Mucosa of descending colon (tissue), 3 donors: ENCODE measurements around the gene MIEF1. TPM values are rescaled to one million over a fixed set of nuclear protein-coding genes. Genes with fewer than 3 reads are reported as not detected.

ENCODE experiments used
- ATAC-seq: fragments of 200-7000 bp; cut with Tn5 transposase; one replicate; pipeline ENCODE4 v1.9.1; 2020; ENCODE audit warnings: mild to moderate bottlenecking, moderate library complexity
- DNase-seq, 3 donors: peaks; one replicate each; pipeline ENCODE4 v3.0.0-alpha.2; 2020
- H3K36me3 ChIP-seq: fragments of 200-600 bp; one replicate; pipeline ENCODE4 v1.8.0; 2021; ENCODE audit warnings: low read depth, mild to moderate bottlenecking
- H3K4me1 ChIP-seq: fragments of 200-600 bp; one replicate; pipeline ENCODE4 v1.8.0; 2021; ENCODE audit warnings: low read depth, mild to moderate bottlenecking
- H3K4me3 ChIP-seq: fragments of 200-600 bp; one replicate; pipeline ENCODE4 v1.8.0; 2021; ENCODE audit warnings: mild to moderate bottlenecking
- H3K9me3 ChIP-seq: fragments of 200-600 bp; one replicate; pipeline ENCODE4 v1.8.0; 2021; ENCODE audit warnings: mild to moderate bottlenecking
- intact Hi-C, 2 donors: fragments of 100-400 bp; cut with DNase I in 1 of 2; cut with micrococcal nuclease in 1 of 2; formaldehyde crosslinking; loops; one replicate each; pipeline versions ENCODE4 v1.11.0 to v1.11.1; 2022; cut with DNase I, micrococcal nuclease
- total RNA-seq, 3 donors: library from RNA; stranded (reverse); fragmentation: NEBNext Ultra II Directional in 2 of 3; extraction: Animal tissue kit (Norgen Biotek cat#: 25700) in 2 of 3; gene quantifications; one replicate each; pipeline versions ENCODE4 v1.2.1 to v1.2.4, GENCODE V29; 2021 to 2023
- TF ChIP-seq, protein P1 (sequence below): fragments of 200-600 bp; IDR thresholded peaks from one replicate; pipeline ENCODE4 v1.8.0; 2022; ENCODE audit warnings: antibody characterized with exemption, mild to moderate bottlenecking
- donor health status: DM: no; HTN: no; CAD: no; lungs with moderate emphysema.
- donor health status: DM: no; HTN: no; CAD: no.
- donor health status: DM: no; HTN: yes; CAD: no.

Gene MIEF1
- total RNA-seq, 3 donors from 2014 or later, result 29.8 to 38.4 (median 34.0) TPM

DNA sequence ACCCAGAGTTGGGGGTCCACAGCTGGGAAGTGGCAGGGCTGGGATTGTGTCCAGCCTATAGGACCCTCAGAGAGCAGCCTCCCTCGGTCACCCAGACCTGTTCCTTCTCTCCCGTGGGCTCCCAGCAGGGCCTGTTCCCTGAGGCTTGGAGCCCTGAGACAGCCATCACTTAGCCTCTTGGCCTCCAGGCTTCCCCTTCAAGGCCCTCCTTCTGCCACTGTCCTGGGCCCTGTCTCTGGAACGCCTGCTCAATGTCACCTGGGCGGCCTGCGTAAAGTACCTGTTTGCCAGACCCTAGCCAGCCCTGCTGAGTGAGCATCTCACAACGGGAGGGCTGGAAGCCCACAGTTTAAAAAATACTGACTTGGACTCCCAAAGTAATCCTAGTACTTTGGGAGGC lies 38.8 kb upstream of the MIEF1 start:
- Histone ChIP-seq H3K4me3 (no peak overlapping the region), H3K36me3 (no peaks in the 10 kb centered on the region), H3K9me3 (no peaks in the 10 kb centered on the region), H3K4me1 (no peaks in the 10 kb centered on the region)
- ATAC-seq, result no peak
- intact Hi-C loops, result no loop called here
- no peak for DNase-seq
- TF ChIP-seq, protein P1, sequence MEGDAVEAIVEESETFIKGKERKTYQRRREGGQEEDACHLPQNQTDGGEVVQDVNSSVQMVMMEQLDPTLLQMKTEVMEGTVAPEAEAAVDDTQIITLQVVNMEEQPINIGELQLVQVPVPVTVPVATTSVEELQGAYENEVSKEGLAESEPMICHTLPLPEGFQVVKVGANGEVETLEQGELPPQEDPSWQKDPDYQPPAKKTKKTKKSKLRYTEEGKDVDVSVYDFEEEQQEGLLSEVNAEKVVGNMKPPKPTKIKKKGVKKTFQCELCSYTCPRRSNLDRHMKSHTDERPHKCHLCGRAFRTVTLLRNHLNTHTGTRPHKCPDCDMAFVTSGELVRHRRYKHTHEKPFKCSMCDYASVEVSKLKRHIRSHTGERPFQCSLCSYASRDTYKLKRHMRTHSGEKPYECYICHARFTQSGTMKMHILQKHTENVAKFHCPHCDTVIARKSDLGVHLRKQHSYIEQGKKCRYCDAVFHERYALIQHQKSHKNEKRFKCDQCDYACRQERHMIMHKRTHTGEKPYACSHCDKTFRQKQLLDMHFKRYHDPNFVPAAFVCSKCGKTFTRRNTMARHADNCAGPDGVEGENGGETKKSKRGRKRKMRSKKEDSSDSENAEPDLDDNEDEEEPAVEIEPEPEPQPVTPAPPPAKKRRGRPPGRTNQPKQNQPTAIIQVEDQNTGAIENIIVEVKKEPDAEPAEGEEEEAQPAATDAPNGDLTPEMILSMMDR, result no peak

DNA sequence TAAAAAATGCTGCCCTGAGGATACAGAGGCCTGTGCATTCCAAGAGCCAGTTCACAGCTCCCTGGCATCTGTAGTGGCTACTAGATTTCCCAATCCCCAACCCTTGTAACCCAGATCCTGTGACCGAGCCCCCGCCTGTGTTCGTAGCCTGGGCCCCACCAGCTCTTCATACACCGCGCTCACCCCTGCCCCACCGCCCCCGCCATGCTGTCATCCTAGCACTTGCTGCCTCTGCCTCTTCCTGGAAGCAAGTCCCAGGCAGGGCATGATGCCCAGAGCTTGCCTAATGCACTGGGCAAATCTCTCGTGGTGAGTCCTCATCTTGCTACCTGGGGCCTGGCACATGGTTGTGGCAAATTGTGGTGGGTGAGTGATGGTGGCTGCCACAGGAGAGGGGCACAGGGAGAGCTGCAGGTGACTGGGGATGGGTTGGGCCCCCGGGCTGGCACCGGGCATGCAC lies 38.1 kb upstream of the MIEF1 start:
- TF ChIP-seq, protein P1, result no peak
- ATAC-seq (no peak), DNase-seq (no peak)

DNA sequence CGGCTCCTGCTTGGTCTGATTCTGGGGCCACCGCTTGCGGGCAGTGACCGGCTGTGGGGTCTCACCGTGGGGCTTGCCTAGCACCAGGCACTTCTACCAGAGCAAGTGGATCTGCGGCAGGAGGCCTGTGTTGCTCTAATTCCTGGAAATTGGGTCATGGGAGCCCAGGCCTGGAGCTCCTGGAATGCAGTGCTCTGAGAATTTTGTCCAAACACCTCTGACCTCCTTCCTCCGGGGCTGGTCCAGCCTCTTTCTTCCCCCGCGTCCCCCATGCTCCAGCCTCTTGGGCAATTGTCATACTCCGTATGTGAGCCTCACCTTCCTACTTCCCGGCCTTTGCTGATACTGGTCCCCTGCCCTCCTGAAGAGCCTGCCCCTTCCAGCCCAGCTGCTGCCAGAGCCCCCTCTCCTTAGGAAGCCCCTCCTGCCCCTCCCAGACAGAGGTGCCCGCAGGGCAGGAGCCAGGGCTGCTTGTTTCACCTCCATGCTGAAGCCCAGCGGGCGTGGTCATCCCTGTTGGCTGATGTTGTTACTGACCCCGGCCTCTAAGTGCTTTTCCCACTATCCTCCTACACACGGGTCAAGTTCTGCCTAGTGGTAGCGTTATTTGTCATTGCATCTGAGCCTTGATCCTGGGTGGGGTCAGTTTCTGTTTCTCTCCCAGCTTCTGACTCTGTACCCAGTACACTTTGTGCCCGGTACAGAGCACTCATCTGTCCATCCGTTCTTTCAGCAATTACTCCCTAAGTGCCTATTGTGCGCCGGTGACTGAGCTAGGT lies 35.7 kb upstream of the MIEF1 start:
- Histone ChIP-seq H3K9me3 (no peaks in the 10 kb centered on the region), H3K4me3 (no peak overlapping the region), H3K4me1 (peaks cover 5% of the 10 kb centered on the region), H3K36me3 (no peaks in the 10 kb centered on the region)
- ATAC-seq (peak; percentile 58), DNase-seq (no peak)
- intact Hi-C loops, result no loop called here
- TF ChIP-seq, protein P1, result no peak

More for the DNA sequence above, 38.1 kb upstream of the MIEF1 start:
- H3K4me1 ChIP-seq, result no peaks in the 10 kb centered on the region
- no peak overlapping the region for H3K4me3 ChIP-seq
- intact Hi-C loops, result no loop called here
- H3K9me3 ChIP-seq, result no peaks in the 10 kb centered on the region
- H3K36me3 ChIP-seq, result no peaks in the 10 kb centered on the region

DNA sequence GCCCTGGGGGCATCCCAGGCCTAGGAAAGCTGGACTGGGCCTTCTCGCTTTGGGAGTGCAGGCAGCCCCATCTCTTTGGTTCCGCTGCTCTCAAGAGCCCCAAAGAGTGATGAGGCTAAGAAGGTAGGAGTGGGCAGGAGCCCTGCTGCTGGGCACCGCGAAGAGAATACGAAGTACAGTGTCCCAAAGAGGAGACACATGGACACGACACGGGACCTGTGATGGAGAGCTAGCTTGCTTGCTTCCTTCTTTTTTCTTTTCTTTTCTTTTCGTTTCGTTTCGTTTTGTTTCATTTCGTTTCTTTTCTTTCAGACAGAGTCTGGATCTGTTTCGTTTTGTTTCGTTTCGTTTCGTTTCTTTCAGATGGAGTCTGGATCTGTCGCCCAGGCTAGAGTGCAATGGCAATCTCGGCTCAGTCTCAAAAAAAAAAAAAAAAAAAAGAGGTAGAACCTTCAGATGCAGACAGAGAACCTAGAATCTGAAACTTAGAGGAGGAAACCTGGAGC lies 34.6 kb upstream of the MIEF1 start:
- DNase-seq, result no peak
- no peak for ATAC-seq
- no peak overlapping the region for H3K4me3 ChIP-seq
- intact Hi-C loops, result no loop called here
- H3K36me3 ChIP-seq, result no peaks in the 10 kb centered on the region
- H3K4me1 ChIP-seq, result peaks cover 12% of the 10 kb centered on the region
- TF ChIP-seq, protein P1, result no peak
- no peaks in the 10 kb centered on the region for H3K9me3 ChIP-seq

DNA sequence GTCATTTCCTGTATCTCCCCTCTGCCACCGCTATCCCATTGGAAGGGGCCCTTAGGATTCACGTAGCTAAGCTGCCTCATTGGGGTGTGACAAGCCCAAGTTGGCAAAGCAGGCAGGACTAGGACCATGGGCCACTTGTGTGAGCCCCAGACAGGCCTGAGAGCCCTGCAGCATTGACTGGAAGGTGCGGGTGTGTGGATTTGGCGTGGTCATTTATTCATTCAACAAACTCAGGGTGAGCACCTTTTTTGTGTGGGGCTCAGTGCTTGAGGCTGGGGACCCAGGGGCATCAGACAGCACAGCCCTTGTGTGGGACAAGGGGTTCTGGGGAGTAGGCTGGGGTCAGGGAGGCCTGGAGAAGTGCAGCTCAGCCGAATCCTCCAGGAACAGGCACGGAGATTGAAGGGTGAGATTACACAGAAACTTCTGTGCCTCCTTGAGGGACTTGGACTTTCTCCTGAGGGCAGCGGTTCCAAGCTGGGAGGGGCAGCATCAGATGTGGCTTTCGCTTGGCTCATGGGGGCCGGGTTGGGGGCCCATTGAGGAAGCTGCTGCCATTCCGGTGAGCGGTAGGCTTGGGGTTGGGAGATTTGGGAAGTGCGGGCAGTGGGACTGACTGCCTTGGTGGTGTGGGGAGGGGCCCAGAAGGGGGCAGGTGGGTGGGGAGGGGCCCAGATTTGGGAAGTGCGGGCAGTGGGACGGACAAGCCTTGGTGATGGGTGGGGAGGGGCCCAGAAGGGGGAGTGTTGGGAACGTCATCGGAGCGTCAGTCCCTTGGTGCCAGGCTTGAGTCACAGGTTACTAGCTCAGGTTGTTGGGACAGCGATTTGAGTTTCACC lies 33.4 kb upstream of the MIEF1 start:
- Histone ChIP-seq H3K4me3 (no peak overlapping the region), H3K36me3 (no peaks in the 10 kb centered on the region), H3K4me1 (peaks cover 19% of the 10 kb centered on the region), H3K9me3 (no peaks in the 10 kb centered on the region)
- ATAC-seq (no peak), DNase-seq (no peak)
- intact Hi-C loops, result no loop called here
- TF ChIP-seq, protein P1, result no peak
